HG02840 (cell line): Measurements from ENCODE around the gene FUT6.
"Not testable (repeated sequence)": the region's sequence is repeated elsewhere in the genome, so short reads cannot be mapped to it uniquely, and the experiment has no call there.

Experiments used
- ATAC-seq: cut with Tn5 transposase; IDR thresholded peaks from one replicate; pipeline ENCODE4 v1.9.1; 2021; ENCODE audit warnings: mild to moderate bottlenecking, moderate library complexity, moderate number of reproducible peaks; ENCODE audit not compliant: unreplicated experiment, low FRiP score

FUT6 gene

GRCh38 chr19:5863030-5863665 is 23.6 kb upstream of the FUT6 start:
- no peak for ATAC-seq

GRCh38 chr19:5857203-5858081 is 17.9 kb upstream of the FUT6 start:
- ATAC-seq: no peak

GRCh38 chr19:5855151-5855550 is 15.6 kb upstream of the FUT6 start:
- ATAC-seq: not testable (repeated sequence)

- not testable (repeated sequence) for ATAC-seq
Measured at GRCh38 chr19:5854121-5854520, 14.6 kb upstream of the FUT6 start.

DNA sequence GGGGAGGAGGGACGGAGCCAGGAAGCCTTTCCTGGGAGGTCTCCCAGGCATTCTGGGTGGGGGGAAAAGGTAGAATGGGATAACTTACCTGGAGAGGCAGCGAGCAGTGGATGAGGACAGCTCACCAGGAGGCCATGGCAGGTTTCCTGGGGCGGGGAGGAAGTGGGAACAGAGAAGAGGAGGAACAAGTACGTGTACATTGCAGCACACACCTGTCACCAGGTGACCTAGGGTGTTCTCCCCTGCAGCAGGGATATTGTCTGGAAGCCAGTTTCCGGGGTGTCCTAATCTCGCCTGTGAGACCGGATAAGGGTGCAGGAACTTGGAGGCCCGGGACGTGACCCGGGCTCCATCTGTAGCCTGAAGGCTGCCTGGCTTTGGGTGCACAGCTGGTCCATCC is 11.8 kb upstream of the FUT6 start, which contains the start of gene FUT3:
TSS of gene FUT3 (minus strand) at position 148 of the 400 bp plus-strand sequence.
- ATAC-seq: no peak

DNA sequence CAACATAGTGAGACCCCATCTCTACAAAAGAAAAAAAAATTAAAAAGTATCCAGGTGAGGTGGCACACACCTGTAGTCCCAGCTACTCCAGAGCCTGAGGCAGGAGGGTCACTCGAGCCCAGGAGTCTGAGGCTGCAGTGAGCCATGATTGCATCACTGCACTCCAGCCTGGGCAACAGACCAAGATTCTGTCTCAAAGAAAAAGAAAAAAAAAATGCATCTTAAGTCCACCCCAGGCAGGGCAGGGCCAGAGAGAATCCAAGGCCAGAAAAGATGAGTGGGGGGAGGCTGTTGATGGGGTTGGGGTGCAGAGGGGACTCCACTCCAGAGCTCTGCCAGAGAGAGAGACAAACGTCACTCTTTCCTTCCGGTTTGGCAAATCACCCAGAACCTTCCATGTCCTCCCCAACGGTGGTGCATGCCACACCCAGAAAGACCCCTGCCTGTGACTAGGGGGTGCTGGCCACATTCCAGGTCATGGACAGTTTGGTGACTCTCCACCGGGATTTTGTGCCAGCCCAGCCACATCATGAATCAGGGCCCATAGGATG is 11.3 kb upstream of the FUT6 start:
- no peak for ATAC-seq

GRCh38 chr19:5850189-5850588 is 10.7 kb upstream of the FUT6 start:
- ATAC-seq: no peak

DNA sequence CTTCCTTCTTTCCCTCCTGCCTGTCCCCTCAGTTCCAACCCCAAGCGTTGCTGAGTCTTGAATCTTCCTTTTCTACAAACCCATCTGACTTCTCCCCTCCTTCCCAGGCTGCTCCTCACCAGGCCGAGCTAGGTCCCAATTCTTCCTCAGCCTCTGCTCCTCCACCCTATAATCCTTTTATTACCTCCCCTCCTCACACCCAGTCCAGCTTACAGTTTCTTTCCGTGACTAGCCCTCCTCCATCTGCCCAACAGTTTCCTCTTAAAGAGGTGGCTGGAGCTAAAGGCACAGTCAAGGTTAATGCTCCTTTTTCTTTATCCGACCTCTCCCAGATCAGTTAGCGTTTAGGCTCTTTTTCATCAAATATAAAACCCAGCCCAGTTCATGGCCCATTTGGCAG is 9.1 kb upstream of the FUT6 start:
- ATAC-seq: not testable (repeated sequence)

DNA sequence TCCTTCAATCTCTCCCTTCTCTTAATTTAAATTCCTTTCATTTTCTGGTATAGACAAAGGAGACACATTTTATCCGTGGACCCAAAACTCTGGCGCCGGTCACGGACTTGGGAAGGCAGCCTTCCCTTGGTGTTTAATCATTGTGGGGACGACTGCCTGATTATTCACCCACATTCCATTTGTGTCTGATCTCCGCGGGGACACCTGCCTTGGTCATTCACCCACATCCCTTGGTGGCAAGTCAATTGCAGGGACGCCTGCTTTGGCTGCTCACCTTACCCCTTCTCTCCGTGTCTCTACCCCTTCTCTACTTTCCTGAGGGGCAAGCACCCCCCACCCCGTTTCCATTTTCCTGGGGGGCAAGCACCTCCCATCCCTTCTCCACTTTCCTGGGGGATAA is 8.3 kb upstream of the FUT6 start:
- ATAC-seq: not testable (repeated sequence)

DNA sequence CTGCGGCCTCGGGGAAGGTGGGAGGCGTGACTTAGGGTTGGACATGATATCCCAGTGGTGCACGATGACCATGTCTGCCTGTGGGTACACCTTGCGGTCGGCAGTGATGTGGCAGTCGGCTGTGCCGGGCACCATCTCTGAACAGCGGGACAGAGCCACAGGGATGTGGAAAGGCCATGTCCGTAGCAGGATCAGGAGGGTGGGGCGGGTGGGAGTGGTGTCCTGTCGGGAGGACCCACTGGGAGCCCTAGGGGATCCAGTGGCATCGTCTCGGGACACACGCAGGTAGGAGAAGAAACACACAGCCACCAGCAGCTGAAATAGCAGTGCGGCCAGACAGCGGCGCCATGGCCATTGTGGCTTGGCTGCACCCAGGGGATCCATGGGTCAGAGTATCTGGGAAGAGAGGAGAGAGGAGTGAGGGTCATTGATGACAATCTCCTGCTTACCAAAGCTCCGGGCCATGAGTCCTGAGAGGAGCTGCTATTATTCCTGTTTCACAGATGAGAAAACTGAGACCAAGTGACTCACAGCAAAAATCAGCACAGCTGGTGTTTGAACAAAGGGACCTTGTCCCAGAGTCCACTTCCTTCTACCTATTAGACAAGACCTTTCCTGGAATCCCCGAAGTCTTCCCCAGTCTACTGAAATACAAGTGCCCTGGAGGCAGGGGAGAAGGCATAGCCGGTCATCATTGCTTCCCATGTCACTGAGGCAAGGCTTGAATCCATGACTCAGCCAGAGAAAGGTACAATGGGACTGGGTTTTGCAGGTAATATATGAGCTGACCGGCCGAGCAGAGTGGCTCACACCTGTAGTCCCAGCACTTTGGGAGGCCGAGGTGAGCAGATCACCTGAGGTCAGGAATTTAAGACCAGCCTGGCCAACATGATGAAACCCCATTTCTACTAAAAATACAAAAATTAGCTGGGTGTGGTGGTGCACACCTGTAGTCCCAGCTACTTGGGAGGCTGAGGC is 5.2 kb upstream of the FUT6 start:
- no peak for ATAC-seq

DNA sequence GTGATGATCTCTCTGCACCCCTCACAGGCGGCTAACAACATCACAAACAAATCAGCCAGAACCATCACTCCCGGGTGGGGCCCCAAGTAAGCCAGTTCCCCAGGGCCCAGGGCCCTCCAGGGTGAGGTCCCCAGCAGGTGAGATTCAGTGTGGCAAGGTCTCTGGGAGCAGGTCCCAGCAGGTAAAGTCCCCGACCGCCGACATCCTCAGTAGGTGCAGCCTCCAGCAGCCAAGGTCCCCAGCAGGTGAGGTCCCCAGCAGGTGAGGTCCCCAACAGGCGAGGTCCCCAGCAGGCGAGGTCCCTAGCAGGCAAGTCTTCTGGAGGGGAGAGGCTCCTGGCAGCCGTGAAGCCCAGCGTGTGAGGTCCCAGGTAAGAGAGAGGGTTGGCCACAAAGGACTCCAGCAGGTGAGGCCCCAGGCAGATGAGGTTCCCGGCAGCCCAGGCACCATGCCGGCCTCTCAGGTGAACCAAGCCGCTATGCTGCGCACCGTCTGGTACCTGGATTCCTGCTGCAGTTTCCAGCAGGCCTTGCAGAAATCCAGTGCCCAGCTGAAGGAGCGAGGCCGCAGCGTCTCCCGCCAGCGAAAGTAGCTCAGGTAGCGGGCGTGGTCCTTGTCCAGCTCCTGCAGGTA is 3.9 kb upstream of the FUT6 start:
- no peak for ATAC-seq

DNA sequence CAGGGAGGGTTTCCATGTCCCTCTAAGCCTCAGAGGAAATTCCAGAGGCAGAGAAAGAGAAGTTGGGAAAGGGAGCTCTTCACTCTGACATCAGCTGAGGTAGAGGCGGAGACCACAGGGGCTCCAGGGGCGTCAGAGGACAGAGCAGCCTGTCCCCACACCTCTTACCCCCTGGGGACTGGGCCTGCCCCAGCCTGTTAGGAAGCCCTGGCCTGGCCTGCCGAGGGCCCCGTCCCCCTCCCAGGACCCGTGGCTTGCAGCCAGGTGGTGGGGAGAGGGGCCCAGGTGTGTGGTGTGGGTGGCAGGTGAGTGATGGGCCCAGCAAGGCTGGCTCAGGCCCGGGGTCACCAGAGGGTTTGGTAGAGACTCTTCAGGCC is 2.2 kb upstream of the FUT6 start:
- not testable (repeated sequence) for ATAC-seq

DNA sequence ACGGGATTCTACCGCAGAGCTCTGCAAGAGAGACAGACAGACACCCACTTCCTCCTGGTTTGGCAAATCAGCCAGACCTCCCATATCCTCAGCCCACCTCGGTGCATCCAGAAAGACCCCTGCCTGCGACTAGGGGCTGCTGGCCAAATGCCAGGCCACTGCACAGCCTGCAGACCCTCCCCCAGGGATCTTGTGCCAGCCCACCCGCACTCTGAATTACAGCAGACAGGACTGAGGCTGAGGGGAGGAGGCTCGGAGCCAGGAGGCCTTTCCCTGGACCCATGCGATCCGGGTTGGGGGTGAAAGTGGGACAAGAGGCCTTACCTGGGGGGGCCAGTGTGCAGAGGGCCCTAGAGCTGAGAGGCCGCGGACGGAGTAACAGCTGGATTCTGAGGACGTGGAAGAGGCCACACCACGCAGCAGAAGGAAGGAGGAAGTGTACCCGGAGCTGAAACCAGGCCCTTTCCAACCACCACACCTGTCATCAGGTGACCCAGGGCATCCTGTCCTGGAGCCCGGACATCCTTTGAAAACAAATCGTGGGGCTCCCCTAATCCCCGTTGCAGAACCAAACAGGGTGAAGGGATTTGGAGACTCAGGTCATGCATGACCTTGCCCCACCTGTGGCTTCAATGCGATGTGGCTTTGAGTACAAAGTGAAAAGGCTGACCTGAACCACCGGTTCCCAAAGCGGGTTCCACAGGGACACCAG is 993 bp downstream of the FUT6 start:
- ATAC-seq: no peak

DNA sequence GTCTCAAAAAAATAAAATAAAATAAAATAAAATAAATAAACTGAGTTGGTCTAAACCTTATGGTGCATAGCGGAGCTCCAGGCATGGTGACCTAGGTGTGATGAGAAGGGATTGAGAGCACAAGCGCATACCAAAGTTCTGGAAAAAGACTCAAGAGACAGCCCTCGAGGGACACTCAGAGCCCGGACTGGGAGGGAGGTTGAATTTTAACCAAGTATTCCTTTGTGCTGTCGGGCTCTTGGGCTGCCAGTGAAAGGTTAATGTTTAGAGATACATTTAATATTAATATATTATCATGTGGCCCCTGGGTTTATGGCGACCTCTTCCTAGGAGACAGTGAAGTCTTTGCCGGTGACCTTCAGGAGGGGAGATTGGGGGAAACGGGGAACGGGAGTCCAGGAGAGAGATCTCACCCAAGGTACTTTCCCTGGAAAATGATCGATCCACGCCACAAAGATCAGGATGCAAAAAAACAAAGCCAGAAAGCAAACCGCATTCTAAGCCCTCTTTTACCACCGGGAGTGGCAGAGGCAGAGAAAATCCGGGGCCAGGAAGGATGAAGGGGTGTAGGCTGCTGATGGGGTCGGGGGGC is 1.6 kb downstream of the FUT6 start:
- no peak for ATAC-seq

GRCh38 chr19:5832527-5833216 is 6.8 kb downstream of the FUT6 start:
- no peak for ATAC-seq

- ATAC-seq: no peak
Measured at GRCh38 chr19:5832061-5832460, 7.4 kb downstream of the FUT6 start.

DNA sequence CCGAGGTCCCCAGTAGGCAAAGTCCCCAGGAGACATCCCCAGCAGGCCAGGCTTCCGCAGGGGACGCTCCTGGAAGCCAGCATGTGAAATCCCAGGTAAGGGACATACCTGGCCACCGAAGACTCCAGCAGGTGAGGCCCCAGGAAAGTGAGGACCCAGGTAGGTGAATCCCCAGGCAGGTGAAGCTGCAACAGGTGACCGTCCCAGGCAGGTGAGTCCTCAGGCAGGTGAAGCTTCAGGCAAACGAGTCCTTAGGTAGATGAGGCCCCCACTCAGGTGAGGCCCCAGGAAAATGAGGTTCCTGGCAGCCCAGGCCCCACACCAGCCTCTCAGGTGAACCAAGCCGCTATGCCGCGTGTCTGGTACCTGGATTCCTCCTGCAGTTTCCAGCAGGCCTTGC is 8.3 kb downstream of the FUT6 start:
- no peak for ATAC-seq

DNA sequence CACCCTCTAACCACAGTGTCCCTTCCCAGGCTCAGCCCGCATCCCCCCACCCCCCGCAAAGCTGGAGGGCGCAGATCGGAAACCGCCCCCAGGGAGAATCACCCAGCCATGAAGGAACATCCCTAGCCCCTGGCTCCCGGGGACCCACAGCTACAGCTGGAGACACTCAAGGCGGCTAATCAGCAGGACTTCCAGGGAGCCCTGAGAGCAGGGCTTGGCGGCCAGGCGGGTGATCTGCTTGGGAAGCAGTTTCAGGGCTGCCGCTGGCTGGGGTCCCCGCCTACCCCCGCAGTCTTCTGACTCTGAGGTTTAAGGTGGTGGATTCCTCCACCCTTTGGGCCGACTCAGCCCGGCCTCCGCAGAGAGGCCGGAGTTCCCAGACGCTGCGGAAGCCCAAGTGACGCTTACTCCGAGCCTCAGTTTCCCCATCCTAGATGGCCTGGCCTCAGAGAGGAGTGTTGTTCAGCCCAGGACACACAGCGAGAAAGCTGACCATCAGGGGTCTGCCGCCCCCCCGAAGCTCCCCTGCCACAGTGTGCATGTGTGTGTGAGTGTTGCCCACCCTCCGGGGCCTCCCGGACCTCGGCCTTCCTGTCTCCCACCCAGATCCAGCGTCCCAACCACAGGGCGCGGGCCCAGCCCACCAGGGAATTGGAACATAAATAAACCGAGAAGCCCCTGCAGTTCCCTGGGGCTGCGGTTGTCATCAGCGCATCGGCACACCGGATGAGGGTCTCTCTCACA is 9.8 kb downstream of the FUT6 start:
- no peak for ATAC-seq
